Hepatic stellate cell (primary cell): ENCODE results near the gene MYNN.
A peak's percentile ranks its signal among the peaks of the same experiment; 100 is the strongest.
"Not testable (repeated sequence)": the region's sequence is repeated elsewhere in the genome, so short reads cannot be mapped to it uniquely, and the experiment has no call there.

ENCODE experiments used
- DNase-seq: peaks from one replicate; pipeline ENCODE4 v3.0.0; 2011; ENCODE audit warnings: low spot score

MYNN gene

DNA sequence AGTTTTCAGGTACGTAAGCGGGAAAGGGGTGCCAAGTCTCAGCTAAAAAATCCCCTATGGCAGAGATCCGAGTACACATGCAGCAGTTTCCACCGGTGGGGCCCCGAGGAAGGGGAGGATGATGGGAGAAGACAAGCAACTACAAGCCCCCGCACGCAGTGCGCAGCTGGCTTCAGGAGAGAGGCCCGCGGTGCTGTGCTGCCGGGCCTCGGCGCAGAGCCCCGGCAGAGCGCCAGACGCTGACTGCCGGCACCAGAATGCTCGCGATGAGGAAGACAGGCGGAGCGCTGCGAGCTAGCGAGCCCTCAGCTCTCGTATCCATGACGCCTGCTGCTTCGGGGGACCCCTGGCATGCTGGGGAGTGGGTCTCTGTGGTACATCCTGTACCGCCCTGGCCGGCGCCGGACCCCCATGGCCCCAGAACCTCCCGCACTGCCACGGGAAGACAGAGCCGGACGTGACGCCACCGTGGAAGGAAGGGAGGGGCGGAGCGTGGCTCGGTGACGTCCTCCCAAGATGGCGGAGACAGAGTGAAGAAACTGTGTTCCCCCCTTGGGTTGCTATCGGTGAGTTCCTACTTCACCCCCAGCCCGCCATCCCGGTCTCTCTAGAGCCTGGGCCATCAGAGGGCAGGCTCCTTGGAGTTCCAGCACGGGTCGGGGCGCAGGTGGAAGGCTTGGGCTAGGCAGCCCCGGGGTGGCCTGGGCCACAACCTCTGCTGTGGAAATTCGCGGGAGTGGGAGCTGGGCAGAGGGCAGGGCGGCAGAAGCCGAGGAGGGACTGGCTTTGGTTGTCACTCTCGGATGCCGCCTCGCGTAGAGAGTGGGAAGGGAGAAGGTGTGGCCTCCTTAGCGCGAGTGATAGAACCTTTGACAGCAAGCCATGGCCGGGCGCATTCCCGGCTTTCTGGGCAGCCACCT lies at the start of gene MYNN:
Gene MYNN (plus strand): TSS at position 500 of the 920 bp plus-strand sequence. CDS start 900 bp downstream, outside the sequence.
- peak; percentile 76 for DNase-seq

- not testable (repeated sequence) for DNase-seq
These were observed 41.3 kb upstream of the MYNN start for GRCh38 chr3:169731857-169732256.

DNA sequence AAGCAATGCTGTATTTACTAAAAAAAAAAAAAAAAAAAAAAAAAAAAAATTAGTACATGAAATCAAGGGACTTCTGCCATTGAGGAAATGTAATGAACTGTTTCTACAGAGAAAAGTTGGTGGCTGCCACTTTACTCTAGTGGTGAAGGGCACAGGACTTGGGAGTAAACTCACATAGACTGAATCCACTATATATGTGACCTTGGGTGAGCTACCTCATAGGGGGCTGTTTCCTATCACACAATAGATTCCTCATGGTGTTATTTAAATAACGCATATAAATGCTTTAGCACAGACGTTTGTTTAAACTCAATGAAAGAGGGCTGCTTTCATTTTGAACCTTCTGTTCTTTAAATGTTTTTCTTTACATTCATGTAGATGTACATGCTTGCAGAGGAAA lies 34.1 kb upstream of the MYNN start:
- DNase-seq: no peak

GRCh38 chr3:169744366-169745054 lies 28.7 kb upstream of the MYNN start:
- DNase-seq: no peak

DNA sequence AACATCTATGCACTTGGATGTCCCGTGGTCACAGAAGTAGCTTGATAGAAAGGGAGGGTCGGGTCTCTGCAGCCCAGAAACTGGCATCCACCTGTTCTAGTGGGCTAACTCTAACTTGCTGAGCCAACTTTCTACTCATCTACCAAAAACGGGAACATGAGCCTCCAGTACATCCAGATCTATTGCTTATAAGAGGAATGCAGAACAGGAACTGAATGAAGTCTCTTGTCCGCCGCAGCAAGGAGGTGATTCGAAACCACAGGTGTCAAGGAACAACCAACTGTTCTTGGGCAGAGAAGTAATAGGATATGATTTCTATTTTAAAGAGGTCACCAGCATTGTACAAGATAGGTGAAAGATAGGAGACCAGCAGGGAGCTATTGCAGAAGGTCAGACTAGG lies 26.3 kb upstream of the MYNN start:
- no peak for DNase-seq

DNA sequence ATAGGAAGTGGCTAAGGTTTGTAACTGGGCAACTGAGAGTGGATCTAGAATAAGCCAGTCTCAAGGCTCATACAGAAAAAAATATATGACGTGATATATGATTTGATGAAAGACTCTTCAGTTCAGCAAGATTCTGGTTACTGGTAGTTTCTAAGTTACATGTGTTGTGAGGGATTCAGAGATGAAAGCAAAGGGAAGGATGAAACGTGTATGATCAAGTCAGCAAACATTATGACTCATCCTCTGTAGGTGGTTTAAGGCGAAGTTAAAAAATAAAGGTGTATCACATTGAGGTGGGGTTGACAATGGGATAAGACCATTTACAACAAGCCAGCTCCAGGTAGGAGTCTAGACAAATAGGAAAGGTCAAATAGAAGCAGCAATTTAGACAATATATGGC lies 24.5 kb upstream of the MYNN start:
- no peak for DNase-seq

DNA sequence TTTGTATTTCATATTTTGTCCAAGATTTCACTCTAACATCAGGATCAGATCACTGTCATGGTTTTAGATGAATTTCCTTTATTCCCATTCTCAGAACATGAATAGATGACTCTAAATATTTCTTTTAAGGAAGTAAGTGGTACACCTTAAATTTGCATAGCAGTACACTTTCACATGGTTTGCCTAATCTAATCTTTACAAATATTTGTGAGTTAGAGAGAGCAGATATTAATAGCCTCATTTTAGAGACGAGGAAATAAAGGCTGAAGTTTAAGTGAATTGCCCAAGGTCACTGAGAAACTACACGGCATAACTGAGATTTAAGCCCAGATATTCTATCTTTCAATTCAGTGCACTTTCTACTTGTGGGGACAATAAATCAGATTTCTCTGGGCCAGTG lies 22.5 kb upstream of the MYNN start:
- no peak for DNase-seq

DNA sequence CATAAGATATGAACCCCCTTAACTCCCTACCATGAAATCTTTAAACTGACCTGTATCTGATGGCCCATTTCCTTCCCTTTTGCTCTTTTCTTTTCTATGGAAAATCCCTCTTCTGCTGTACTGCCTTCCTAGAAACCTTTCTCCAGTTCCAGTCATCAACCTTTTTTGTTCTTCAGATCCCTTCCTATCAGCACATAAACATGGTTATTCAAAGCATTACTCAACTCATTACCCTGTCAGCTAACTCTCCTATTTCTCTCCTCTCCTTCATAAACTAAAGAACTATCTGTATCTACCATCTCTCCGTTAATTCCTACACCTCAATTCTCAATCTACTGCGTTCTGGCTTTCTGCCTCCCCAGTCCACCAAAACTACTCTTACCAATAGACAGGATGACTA lies 21.3 kb upstream of the MYNN start:
- no peak for DNase-seq

DNA sequence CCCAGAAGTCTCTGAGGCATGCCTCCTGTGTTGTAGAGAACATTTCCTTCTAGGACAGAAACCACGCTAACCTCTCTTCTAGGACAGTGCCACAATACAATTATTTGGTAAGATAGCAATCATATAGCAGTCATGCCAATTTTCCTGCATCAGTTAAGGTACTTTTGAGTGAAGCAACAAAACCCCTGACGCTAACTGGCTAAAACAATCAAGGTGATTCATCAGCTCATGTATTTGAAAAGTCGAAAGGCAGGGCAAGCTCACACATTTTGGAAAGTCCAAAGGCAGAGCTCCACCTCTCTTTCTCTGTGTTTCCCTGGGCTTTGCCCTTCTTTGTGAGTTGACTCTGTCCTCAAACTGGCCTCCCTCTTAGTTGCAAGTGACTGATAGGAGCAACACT lies 18.5 kb upstream of the MYNN start:
- DNase-seq: no peak

GRCh38 chr3:169755488-169755887 lies 17.7 kb upstream of the MYNN start:
- DNase-seq: no peak

DNA sequence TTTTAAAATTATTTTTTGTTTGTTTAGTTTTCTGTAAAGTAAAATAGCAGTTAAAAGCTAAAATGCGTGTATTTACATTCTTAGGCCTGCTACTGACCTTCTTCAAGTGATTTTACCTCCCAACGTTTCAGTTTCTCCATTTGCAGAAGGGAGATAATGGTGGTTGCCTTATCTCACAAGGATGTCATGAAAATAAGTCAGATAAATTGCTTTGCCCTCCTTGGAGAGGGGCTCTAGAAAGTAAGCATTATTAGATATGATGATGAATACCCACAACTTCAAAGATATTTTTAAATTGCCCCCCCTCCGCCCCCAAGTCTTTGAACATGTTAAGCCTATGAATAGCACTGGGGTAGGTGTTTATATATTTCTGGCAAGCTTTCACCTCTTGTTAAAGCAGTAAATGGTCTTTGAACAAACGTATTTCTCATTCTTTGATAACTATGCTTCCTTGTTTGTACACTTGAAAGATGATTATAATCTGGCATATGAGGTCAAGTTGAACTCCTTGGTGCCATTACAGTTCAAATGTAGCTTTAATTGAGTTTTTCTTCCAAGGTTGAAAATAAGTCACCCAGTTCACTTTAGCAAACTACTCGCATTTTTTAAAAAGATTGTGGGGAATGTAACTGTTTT lies 14.7 kb upstream of the MYNN start:
- DNase-seq: no peak

DNA sequence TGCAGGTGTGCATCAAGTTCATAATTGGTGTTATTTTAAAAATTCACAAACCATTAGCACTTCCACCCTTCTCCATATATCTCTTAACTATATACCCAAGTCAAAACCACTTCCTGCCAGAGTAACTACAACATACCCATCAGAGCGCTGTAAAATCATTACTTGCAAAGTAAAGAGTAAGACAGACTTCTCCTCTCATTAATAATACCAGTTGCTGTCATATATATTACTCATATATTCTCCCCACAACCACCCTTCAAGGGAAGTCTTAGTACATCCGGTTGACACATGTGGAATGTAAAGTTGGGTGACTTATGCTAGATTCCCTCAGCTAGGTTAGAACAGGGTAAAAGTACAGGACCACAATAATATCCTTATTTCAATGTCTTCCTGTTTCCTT lies 13.9 kb upstream of the MYNN start:
- no peak for DNase-seq

DNA sequence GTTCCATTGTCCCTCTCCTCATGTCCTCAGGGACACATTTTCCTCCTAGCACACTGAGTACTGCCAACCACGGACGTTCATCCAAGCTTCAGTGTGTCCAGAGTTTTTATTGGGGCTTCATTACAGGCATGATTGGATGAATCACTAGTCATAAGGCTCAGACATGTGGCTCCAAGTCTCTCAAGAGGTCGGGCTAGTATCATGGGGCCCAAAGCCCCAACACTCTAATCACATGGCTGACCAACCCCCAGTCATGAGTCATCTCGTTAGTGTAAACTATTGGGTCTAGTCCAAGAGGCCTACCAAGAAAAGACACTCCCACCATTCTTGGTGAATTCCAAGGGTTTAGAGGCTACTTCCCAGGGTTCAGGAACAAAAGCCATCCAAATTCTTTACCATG lies 12.7 kb upstream of the MYNN start:
- DNase-seq: no peak

GRCh38 chr3:169764312-169764881 lies 8.8 kb upstream of the MYNN start:
- DNase-seq: peak; percentile 32

DNA sequence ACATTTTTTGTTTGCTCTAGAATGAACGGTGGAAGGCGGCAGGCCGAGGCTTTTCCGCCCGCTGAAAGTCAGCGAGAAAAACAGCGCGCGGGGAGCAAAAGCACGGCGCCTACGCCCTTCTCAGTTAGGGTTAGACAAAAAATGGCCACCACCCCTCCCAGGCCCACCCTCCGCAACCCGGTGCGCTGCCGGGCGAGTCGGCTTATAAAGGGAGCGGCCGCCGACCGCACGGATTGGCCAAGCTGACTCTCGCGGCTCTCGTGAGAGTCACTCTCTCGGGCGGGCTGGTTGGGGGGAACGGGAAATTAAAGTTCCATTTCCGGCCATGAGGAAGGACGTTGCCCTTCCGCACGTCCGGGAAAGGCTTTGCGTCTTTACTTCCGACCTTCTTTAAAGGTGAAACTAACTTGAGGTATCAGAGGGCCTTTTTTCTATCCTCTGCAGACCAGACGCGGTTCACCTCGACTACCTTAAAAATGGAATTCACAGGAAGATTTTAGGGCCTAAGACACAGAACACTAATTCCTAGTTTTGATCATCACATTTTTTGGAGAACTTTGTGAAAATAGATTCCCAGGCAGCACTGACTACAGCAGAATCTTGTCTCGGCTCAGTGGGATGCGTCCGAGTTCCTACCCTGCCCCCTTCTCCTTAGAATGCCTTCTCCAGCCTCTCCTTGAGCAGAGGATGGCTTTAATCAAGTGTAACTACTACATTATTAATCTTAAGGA lies 8.1 kb upstream of the MYNN start, which contains the start of gene TERC:
Gene TERC (minus strand): TSS at position 179 of the 731 bp plus-strand sequence.
- DNase-seq: peak; percentile 88

DNA sequence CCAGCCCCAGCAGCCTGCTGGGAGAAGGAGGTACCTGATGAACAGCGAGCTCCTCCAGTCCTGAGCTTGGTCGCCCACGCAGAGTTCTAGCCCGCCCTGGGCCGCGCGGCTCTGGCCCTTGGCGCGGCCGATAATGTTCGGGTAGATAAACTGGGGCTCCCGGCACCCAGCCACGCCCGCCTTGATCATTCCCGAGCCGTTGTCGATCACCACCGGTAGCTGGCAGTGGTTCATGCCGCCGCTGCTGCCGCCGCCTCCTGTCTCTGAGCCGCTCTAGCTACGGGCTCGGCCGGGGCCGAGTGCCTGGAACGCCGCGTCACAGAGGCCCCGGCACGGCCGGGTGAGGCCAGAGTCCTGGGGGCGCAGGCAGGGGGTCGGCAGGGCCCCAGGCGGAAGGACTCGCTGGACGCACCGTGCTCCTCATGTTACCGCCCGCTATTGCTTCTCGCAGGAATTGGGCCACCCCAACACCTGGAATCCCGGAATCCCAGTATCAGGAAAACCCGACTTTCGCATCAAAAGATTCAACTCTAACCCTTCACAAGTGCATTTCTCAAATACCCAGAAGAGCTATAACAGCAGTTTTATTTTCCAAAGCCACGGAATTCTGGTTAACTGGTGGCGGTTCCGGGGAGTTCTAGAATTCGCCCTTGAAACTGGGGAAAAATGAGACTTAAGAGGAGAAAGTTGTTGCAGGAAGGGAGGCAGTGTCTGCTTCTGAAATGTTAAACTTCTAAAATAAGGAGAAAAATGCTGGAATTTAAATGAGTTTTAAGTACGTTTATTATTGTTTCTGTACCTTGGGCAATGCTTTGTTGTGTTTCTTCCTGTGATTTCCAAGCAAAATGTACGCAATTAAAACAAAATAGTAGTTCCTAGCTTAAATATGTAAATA lies 3.7 kb upstream of the MYNN start, which contains the start of gene ACTRT3:
Gene ACTRT3 (minus strand): TSS at position 275 of the 895 bp plus-strand sequence. CDS start 41 bp downstream, at position 234.
- DNase-seq: peak; percentile 44

GRCh38 chr3:169771497-169772304 lies 1.5 kb upstream of the MYNN start:
- DNase-seq: peak; percentile 17

DNA sequence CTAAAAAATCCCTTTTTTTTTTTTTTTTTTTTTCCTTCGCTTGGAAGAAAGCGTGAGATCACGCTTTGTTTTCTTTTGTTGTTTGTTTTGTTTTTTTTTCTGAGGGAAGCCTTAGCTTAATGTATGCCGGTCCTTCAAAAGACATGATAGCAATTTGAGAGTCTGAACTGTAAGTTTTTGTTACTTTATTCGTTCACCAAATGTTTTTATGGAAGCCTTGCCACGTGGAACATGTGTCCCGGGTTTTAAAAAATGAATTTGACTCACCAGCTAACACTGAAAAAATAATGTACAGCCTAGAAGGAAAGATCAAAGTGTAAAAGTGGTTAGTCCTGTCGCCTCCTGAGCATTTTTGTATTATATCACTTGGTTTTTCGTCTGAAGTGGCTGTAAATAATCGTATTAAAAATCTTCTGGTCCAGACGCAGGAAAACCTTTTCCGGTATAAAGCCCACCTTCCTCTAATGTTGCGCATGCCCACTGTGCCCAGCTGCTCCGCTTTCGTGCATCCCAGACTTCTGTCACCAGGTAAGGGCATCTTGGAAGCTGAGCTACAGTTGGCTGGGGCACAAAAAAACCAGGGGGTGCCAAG lies 795 bp upstream of the MYNN start:
- DNase-seq: peak; percentile 55

DNA sequence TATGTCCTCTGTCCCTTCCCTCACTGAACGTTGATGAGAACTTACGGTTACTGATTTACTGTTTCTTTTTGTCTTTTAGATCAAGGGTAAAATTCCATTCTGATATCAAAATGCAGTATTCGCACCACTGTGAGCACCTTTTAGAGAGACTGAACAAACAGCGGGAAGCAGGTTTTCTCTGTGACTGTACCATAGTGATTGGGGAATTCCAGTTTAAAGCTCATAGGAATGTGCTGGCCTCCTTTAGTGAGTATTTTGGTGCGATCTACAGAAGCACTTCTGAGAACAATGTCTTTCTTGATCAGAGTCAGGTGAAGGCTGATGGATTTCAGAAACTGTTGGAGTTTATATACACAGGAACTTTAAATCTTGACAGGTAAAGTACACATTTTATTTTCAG lies 990 bp downstream of the MYNN start:
- no peak for DNase-seq
